HCT116 (cell line): ENCODE results near the gene CFDP1. TPM values are rescaled to one million over a fixed set of nuclear protein-coding genes. Genes with fewer than 3 reads are reported as not detected.

Experiments
- ATAC-seq: fragments of 200-7000 bp; cut with Tn5 transposase; 2 replicates; pipeline ENCODE4 v1.9.1; 2020; ENCODE audit warnings: mild to moderate bottlenecking, moderate library complexity
- BruUV-seq: library from RNA; stranded (reverse); fragments of 400-500 nt; replicated peaks from 2 replicates; lab custom pipeline; 2021; lab: Mats Ljungman, UMichigan
- CTCF ChIA-PET: fragments of 300-600 bp; sonication (Branson Sonifier 250); formaldehyde crosslinking; loops from one replicate; lab custom pipeline; 2021; ENCODE audit warnings: antibody characterized with exemption; lab: Charles Lee
- POLR2A ChIA-PET: fragments of 300-600, 350-600 bp; sonication (Branson Sonifier 250); formaldehyde crosslinking; loops from one replicate; lab custom pipeline; 2021; ENCODE audit warnings: antibody characterized with exemption; lab: Charles Lee
- RAD21 ChIA-PET, 2 experiments: fragments of 300-600 bp; sonication (Branson Sonifier 250); formaldehyde crosslinking; loops; one replicate each; lab custom pipeline; 2023; ENCODE audit warnings: low total read pairs in 2 of 2; ENCODE audit not compliant: uncharacterized antibody in 2 of 2, unreplicated experiment in 2 of 2, low non-redundant PET in 1 of 2; lab: Charles Lee
- DNase-seq: peaks from one replicate; pipeline ENCODE4 v3.0.0-alpha.2; 2010; ENCODE audit warnings: low read depth, low spot score
- H2AFZ ChIP-seq: fragments of 200-600 bp; shearing (Covaris generic), sonication (generic); 2 replicates; pipeline ENCODE4 v1.6.1; 2017; ENCODE audit warnings: low read depth, mixed run types, mixed read lengths, antibody characterized with exemption, low read length; ENCODE audit not compliant: poor library complexity, severe bottlenecking
- H3K27ac ChIP-seq: 2 replicates; pipeline ENCODE4 v1.5.1; 2012; ENCODE audit warnings: low read depth, low read length
- H3K27me3 ChIP-seq: fragments of 200-600 bp; sonication (generic); 2 replicates; pipeline ENCODE4 v1.6.1; 2016; ENCODE audit warnings: mixed run types, low read length, mixed read lengths; ENCODE audit not compliant: insufficient read depth
- H3K36me3 ChIP-seq, 2 experiments: fragments of 200-500 bp in 1 of 2; fragments of 200-600 bp in 1 of 2; sonication (Bioruptor generic) in 1 of 2; sonication (generic) in 1 of 2; 2 replicates each; pipeline versions ENCODE4 v1.5.1 to v1.6.1; 2014 to 2016; ENCODE audit warnings: low read length in 2 of 2, inconsistent platforms in 1 of 2, mixed read lengths in 1 of 2, mixed run types in 1 of 2; ENCODE audit not compliant: insufficient read depth in 2 of 2, control insufficient read depth in 1 of 2
- H3K4me1 ChIP-seq, 2 experiments: fragments of 200-600 bp in 1 of 2; sonication (generic) in 1 of 2; 2 replicates each; pipeline versions ENCODE4 v1.5.1 to v1.6.1; 2012 to 2017; ENCODE audit warnings: low read length in 2 of 2, inconsistent platforms in 1 of 2, mild to moderate bottlenecking in 1 of 2, mixed read lengths in 1 of 2, mixed run types in 1 of 2, moderate library complexity in 1 of 2; ENCODE audit not compliant: insufficient read depth in 2 of 2, control insufficient read depth in 1 of 2
- H3K4me2 ChIP-seq: fragments of 200-600 bp; sonication (generic); 2 replicates; pipeline ENCODE4 v1.6.1; 2017; ENCODE audit warnings: mixed run types, low read length, mixed read lengths
- H3K4me3 ChIP-seq, 2 experiments: fragments of 200-600 bp in 1 of 2; sonication (generic) in 1 of 2; replicated peaks in 1 of 2; 2 replicates each; pipeline ENCODE4 v1.5.1; 2011 to 2016; ENCODE audit warnings: low read length in 2 of 2, control low read depth in 1 of 2, low read depth in 1 of 2, mild to moderate bottlenecking in 1 of 2, mixed read lengths in 1 of 2, mixed run types in 1 of 2
- H3K79me2 ChIP-seq: fragments of 200-600 bp; sonication (generic); 2 replicates; pipeline ENCODE4 v1.6.1; 2017; ENCODE audit warnings: mild to moderate bottlenecking, mixed run types, low read length, moderate library complexity, mixed read lengths; ENCODE audit not compliant: insufficient read depth
- H3K9ac ChIP-seq: fragments of 200-600 bp; sonication (generic); 2 replicates; pipeline ENCODE4 v1.6.1; 2016; ENCODE audit warnings: low read length, mixed read lengths
- H3K9me2 ChIP-seq: fragments of 200-600 bp; sonication (generic), shearing (Covaris generic); 2 replicates; pipeline ENCODE4 v1.6.1; 2017; ENCODE audit warnings: mixed run types, mild to moderate bottlenecking, moderate library complexity; ENCODE audit not compliant: insufficient read depth
- H3K9me3 ChIP-seq, 2 experiments: fragments of 200-500 bp in 1 of 2; fragments of 200-600 bp in 1 of 2; sonication (Bioruptor generic) in 1 of 2; sonication (generic) in 1 of 2; 2 replicates each; pipeline ENCODE4 v1.6.1; 2014 to 2017; ENCODE audit warnings: low read length in 2 of 2, mixed read lengths in 2 of 2, inconsistent platforms in 1 of 2, low read depth in 1 of 2, mild to moderate bottlenecking in 1 of 2, mixed run types in 1 of 2, moderate library complexity in 1 of 2; ENCODE audit not compliant: control insufficient read depth in 1 of 2, insufficient read depth in 1 of 2
- H4K20me1 ChIP-seq: fragments of 200-600 bp; sonication (generic), shearing (Covaris generic); 2 replicates; pipeline ENCODE4 v1.6.1; 2017; ENCODE audit warnings: mixed run types, mild to moderate bottlenecking, moderate library complexity; ENCODE audit not compliant: insufficient read depth
- CBX3 ChIP-seq: IDR thresholded peaks from 2 replicates; pipeline ENCODE4 v1.6.1; 2012; ENCODE audit warnings: low read depth
- CEBPB ChIP-seq: IDR thresholded peaks from 2 replicates; pipeline ENCODE4 v1.6.1; 2012; ENCODE audit warnings: low read depth
- EGR1 ChIP-seq: IDR thresholded peaks from 2 replicates; pipeline ENCODE4 v1.6.1; 2012; ENCODE audit warnings: low read depth
- ELF1 ChIP-seq: IDR thresholded peaks from 2 replicates; pipeline ENCODE4 v1.6.1; 2012; ENCODE audit warnings: low read depth, borderline replicate concordance
- EZH2 ChIP-seq: fragments of 200-600 bp; sonication (generic); IDR thresholded peaks from 2 replicates; pipeline ENCODE4 v1.6.1; 2017; ENCODE audit warnings: antibody characterized with exemption, mixed run types
- EZH2phosphoT487 ChIP-seq: fragments of 200-600 bp; IDR thresholded peaks from 2 replicates; pipeline ENCODE4 v1.6.1; 2018; ENCODE audit warnings: antibody characterized with exemption, borderline replicate concordance
- FOSL1 ChIP-seq: IDR thresholded peaks from 2 replicates; pipeline ENCODE4 v1.6.1; 2012; ENCODE audit warnings: low read depth
- JUND ChIP-seq: IDR thresholded peaks from 2 replicates; pipeline ENCODE4 v1.6.1; 2012
- POLR2A ChIP-seq: IDR thresholded peaks from 2 replicates; pipeline ENCODE4 v1.7.0; 2011; ENCODE audit warnings: borderline replicate concordance; ENCODE audit not compliant: insufficient read depth, insufficient read length; ENCODE audit errors: extremely low read depth
- POLR2AphosphoS5 ChIP-seq: IDR thresholded peaks from 2 replicates; pipeline ENCODE4 v1.6.1; 2011; ENCODE audit warnings: mild to moderate bottlenecking, low read depth, low read length, moderate library complexity
- RAD21 ChIP-seq: IDR thresholded peaks from 2 replicates; pipeline ENCODE4 v1.6.1; 2012; ENCODE audit warnings: low read depth, mild to moderate bottlenecking
- SIN3A ChIP-seq: IDR thresholded peaks from 2 replicates; pipeline ENCODE4 v1.6.1; 2012; ENCODE audit warnings: low read depth
- SP1 ChIP-seq: IDR thresholded peaks from 2 replicates; pipeline ENCODE4 v1.6.1; 2012; ENCODE audit warnings: low read depth
- TCF7L2 ChIP-seq: IDR thresholded peaks from 2 replicates; pipeline ENCODE4 v1.7.0; 2011; ENCODE audit warnings: borderline replicate concordance, inconsistent platforms; ENCODE audit not compliant: insufficient read depth, insufficient read length; ENCODE audit errors: extremely low read depth
- YY1 ChIP-seq: IDR thresholded peaks from 2 replicates; pipeline ENCODE4 v1.6.1; 2011; ENCODE audit warnings: low read length, low read depth, moderate library complexity, mild to moderate bottlenecking; ENCODE audit not compliant: insufficient replicate concordance; ENCODE audit errors: extremely low read depth
- ZNF274 ChIP-seq: fragments of 200-500 bp; sonication (Bioruptor generic); IDR thresholded peaks from 2 replicates; pipeline ENCODE4 v1.6.1; 2014; ENCODE audit warnings: mild to moderate bottlenecking, low read depth, low read length, inconsistent platforms
- intact Hi-C: fragments of 100-400 bp; cut with micrococcal nuclease; formaldehyde crosslinking; loops from 2 replicates; pipeline ENCODE4 v1.10.0; 2022
- total RNA-seq: library from RNA; stranded (reverse); gene quantifications from one replicate; pipeline ENCODE4 v1.2.1, GENCODE V29; 2021; ENCODE audit not compliant: unreplicated experiment
- TF ChIP-seq, protein P1 (sequence below), 3 experiments: fragments of 200-600 bp in 1 of 3; sonication (generic) in 1 of 3; IDR thresholded peaks in 2 of 3; conservative IDR thresholded peaks in 1 of 3; 2 replicates each; pipeline ENCODE4 v1.5.1; 2012 to 2017; ENCODE audit warnings: low read depth in 2 of 3, low read length in 2 of 3, antibody characterized with exemption in 1 of 3, borderline replicate concordance in 1 of 3, control low read depth in 1 of 3, mild to moderate bottlenecking in 1 of 3, mixed read lengths in 1 of 3, mixed run types in 1 of 3, moderate library complexity in 1 of 3; ENCODE audit not compliant: insufficient read depth in 1 of 3
- TF ChIP-seq, protein P2 (sequence below): IDR thresholded peaks from 2 replicates; pipeline ENCODE4 v1.6.1; 2012; ENCODE audit warnings: low read depth
- TF ChIP-seq, protein P3 (sequence below): IDR thresholded peaks from 2 replicates; pipeline ENCODE4 v1.6.1; 2012

Gene CFDP1
- total RNA-seq, 1 experiment from 2014 or later = 45.3 TPM

DNA sequence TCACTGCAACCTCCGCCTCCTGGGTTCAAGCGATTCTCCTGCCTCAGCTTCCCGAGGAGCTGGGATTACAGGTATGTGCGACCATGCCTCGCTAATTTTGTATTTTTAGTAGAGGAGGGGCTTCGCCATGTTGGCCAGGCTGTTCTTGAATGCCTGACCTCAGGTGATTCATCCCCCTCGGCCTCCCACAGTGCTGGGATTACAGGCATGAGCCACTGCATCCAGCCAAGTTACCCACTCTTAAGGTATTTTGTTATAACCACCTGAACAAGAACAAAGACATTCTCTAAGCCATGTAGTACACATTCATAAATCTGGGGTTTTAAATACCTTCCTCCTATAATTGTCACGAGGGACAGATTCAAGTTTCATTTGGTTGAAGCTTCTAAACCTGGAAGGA lies 43.5 kb upstream of the CFDP1 start:
- H3K27ac ChIP-seq = no peak overlapping the region
- TF ChIP-seq SIN3A = no peak
- TF ChIP-seq EGR1 = no peak
- no peak for TF ChIP-seq SP1
- TF ChIP-seq EZH2 = no peak
- no peak for TF ChIP-seq POLR2A
- no peak for TF ChIP-seq YY1
- no peak for TF ChIP-seq TCF7L2
- TF ChIP-seq, protein P1, sequence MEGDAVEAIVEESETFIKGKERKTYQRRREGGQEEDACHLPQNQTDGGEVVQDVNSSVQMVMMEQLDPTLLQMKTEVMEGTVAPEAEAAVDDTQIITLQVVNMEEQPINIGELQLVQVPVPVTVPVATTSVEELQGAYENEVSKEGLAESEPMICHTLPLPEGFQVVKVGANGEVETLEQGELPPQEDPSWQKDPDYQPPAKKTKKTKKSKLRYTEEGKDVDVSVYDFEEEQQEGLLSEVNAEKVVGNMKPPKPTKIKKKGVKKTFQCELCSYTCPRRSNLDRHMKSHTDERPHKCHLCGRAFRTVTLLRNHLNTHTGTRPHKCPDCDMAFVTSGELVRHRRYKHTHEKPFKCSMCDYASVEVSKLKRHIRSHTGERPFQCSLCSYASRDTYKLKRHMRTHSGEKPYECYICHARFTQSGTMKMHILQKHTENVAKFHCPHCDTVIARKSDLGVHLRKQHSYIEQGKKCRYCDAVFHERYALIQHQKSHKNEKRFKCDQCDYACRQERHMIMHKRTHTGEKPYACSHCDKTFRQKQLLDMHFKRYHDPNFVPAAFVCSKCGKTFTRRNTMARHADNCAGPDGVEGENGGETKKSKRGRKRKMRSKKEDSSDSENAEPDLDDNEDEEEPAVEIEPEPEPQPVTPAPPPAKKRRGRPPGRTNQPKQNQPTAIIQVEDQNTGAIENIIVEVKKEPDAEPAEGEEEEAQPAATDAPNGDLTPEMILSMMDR (IDR thresholded peaks at IDR 0.05 in 2 of 3, conservative IDR thresholded peaks at IDR 0.05 in 1 of 3; ENCODE audit: borderline replicate concordance in 1 of 3, insufficient read depth in 1 of 3, low read depth in 2 of 3, low read length in 2 of 3) = no peak
- TF ChIP-seq, protein P2, sequence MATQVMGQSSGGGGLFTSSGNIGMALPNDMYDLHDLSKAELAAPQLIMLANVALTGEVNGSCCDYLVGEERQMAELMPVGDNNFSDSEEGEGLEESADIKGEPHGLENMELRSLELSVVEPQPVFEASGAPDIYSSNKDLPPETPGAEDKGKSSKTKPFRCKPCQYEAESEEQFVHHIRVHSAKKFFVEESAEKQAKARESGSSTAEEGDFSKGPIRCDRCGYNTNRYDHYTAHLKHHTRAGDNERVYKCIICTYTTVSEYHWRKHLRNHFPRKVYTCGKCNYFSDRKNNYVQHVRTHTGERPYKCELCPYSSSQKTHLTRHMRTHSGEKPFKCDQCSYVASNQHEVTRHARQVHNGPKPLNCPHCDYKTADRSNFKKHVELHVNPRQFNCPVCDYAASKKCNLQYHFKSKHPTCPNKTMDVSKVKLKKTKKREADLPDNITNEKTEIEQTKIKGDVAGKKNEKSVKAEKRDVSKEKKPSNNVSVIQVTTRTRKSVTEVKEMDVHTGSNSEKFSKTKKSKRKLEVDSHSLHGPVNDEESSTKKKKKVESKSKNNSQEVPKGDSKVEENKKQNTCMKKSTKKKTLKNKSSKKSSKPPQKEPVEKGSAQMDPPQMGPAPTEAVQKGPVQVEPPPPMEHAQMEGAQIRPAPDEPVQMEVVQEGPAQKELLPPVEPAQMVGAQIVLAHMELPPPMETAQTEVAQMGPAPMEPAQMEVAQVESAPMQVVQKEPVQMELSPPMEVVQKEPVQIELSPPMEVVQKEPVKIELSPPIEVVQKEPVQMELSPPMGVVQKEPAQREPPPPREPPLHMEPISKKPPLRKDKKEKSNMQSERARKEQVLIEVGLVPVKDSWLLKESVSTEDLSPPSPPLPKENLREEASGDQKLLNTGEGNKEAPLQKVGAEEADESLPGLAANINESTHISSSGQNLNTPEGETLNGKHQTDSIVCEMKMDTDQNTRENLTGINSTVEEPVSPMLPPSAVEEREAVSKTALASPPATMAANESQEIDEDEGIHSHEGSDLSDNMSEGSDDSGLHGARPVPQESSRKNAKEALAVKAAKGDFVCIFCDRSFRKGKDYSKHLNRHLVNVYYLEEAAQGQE = no peak
- no peak for TF ChIP-seq ZNF274
- no peak for TF ChIP-seq ELF1
- no peak for TF ChIP-seq RAD21
- TF ChIP-seq, protein P3, sequence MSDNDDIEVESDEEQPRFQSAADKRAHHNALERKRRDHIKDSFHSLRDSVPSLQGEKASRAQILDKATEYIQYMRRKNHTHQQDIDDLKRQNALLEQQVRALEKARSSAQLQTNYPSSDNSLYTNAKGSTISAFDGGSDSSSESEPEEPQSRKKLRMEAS = no peak
- no peak for TF ChIP-seq POLR2AphosphoS5
- TF ChIP-seq EZH2phosphoT487 = no peak
- TF ChIP-seq FOSL1 = no peak
- no peak for TF ChIP-seq CEBPB
- TF ChIP-seq CBX3 = no peak
- no peak for TF ChIP-seq JUND
- H3K4me3 ChIP-seq = no peak overlapping the region
- H3K27me3 ChIP-seq = no peaks in the 10 kb centered on the region
- H2AFZ ChIP-seq = no peak overlapping the region
- no peaks in the 10 kb centered on the region for H3K79me2 ChIP-seq
- H4K20me1 ChIP-seq = no peaks in the 10 kb centered on the region
- ChIA-PET POLR2A (no interaction called here), CTCF (interaction anchor here (0.6 to 1.0 kb wide), 2 partner anchors 11 to 74 kb away, joined by 3 read pairs; no protein-coding TSS in a partner anchor), RAD21 (no interaction called here)
- 0 out of 2 replicates have a peak overlapping the region, but pooled peaks have one; percentile 4 for H3K4me2 ChIP-seq
- H3K36me3 ChIP-seq = no peaks in the 10 kb centered on the region
- H3K4me1 ChIP-seq = peaks cover 3 to 27% of the 10 kb centered on the region in 2 experiments; a peak in 3 of 4 replicates
- no peaks in the 10 kb centered on the region for H3K9me3 ChIP-seq
- no TSS peak for BruUV-seq
- DNase-seq = no peak
- intact Hi-C loops = no loop called here
- H3K9ac ChIP-seq = no peak overlapping the region
- ATAC-seq = no peak
- no peaks in the 10 kb centered on the region for H3K9me2 ChIP-seq
